GM23338 (cell line): ENCODE data around the gene DTNBP1. TPM values are rescaled to one million over a fixed set of nuclear protein-coding genes. Genes with fewer than 3 reads are reported as not detected.

Experiments used
- ATAC-seq: fragments of 200-7000 bp; cut with Tn5 transposase; 3 replicates; pipeline ENCODE4 v1.9.1; 2020
- DNase-seq: peaks from one replicate; pipeline ENCODE4 v3.0.0-alpha.2; 2015; ENCODE audit warnings: low spot score
- H2AFZ ChIP-seq: fragments of 200-600 bp; sonication (generic); 2 replicates; pipeline ENCODE4 v1.8.0; 2016; ENCODE audit warnings: antibody characterized with exemption, mild to moderate bottlenecking, moderate library complexity
- H3F3A ChIP-seq: fragments of 200-600 bp; sonication (generic); replicated peaks from 2 replicates; pipeline ENCODE4 v1.8.0; 2017; ENCODE audit warnings: antibody characterized with exemption, mixed run types, low read depth
- H3K27ac ChIP-seq: fragments of 200-600 bp; sonication (generic); 2 replicates; pipeline ENCODE4 v1.6.1; 2016; ENCODE audit warnings: low read depth
- H3K27me3 ChIP-seq: fragments of 200-600 bp; sonication (generic); 2 replicates; pipeline ENCODE4 v1.8.0; 2016; ENCODE audit warnings: mild to moderate bottlenecking, mixed run types, moderate library complexity; ENCODE audit not compliant: insufficient read depth
- H3K36me3 ChIP-seq: fragments of 200-600 bp; sonication (generic); 2 replicates; pipeline ENCODE4 v1.8.0; 2016; ENCODE audit warnings: mild to moderate bottlenecking; ENCODE audit not compliant: insufficient read depth
- H3K4me1 ChIP-seq: fragments of 200-600 bp; sonication (generic); 2 replicates; pipeline ENCODE4 v1.8.0; 2016; ENCODE audit warnings: mild to moderate bottlenecking, moderate library complexity; ENCODE audit not compliant: insufficient read depth
- H3K4me2 ChIP-seq: fragments of 200-600 bp; sonication (generic); 2 replicates; pipeline ENCODE4 v1.7.1; 2017; ENCODE audit warnings: mixed run types
- H3K4me3 ChIP-seq: fragments of 200-600 bp; sonication (generic); 2 replicates; pipeline ENCODE4 v1.6.1; 2016; ENCODE audit warnings: mixed run types
- H3K79me2 ChIP-seq: fragments of 200-600 bp; sonication (generic); replicated peaks from 2 replicates; pipeline ENCODE4 v1.8.0; 2017; ENCODE audit warnings: mild to moderate bottlenecking; ENCODE audit not compliant: insufficient read depth
- H3K9me2 ChIP-seq: fragments of 200-600 bp; sonication (generic); 2 replicates; pipeline ENCODE4 v1.8.0; 2017; ENCODE audit not compliant: insufficient read depth
- H4K20me1 ChIP-seq: fragments of 200-600 bp; sonication (generic); replicated peaks from 2 replicates; pipeline ENCODE4 v1.8.0; 2017; ENCODE audit warnings: mild to moderate bottlenecking; ENCODE audit not compliant: insufficient read depth
- H3K27ac Mint-ChIP-seq: 2 replicates; pipeline ENCODE4 v1.8.0; 2020; ENCODE audit warnings: inconsistent platforms, mild to moderate bottlenecking, moderate library complexity, mixed read lengths
- H3K27me3 Mint-ChIP-seq: 3 replicates; pipeline ENCODE4 v1.8.0; 2022; ENCODE audit warnings: low read depth, mild to moderate bottlenecking, moderate library complexity, mixed read lengths, inconsistent platforms; ENCODE audit not compliant: insufficient read depth, poor library complexity
- H3K36me3 Mint-ChIP-seq: 3 replicates; pipeline ENCODE4 v1.8.0; 2021; ENCODE audit warnings: low read depth, mild to moderate bottlenecking, inconsistent platforms, moderate library complexity, mixed read lengths
- H3K4me1 Mint-ChIP-seq: 3 replicates; pipeline ENCODE4 v1.8.0; 2020; ENCODE audit warnings: mild to moderate bottlenecking, inconsistent platforms, mixed read lengths
- H3K4me3 Mint-ChIP-seq: 3 replicates; pipeline ENCODE4 v1.8.0; 2021; ENCODE audit warnings: moderate library complexity, mild to moderate bottlenecking, inconsistent platforms, mixed read lengths
- H3K9me3 Mint-ChIP-seq: 3 replicates; pipeline ENCODE4 v1.8.0; 2020; ENCODE audit warnings: moderate library complexity, mild to moderate bottlenecking, inconsistent platforms, mixed read lengths
- CREB1 ChIP-seq: fragments of 250-450 bp; sonication (Bioruptor Pico); IDR thresholded peaks from 2 replicates; pipeline ENCODE4 v1.5.0; 2020; ENCODE audit warnings: low read depth, mild to moderate bottlenecking, moderate library complexity
- JUNB ChIP-seq: IDR thresholded peaks from one replicate; pipeline ENCODE4 v1.6.1; 2016; ENCODE audit warnings: antibody characterized with exemption; ENCODE audit not compliant: unreplicated experiment
- POLR2AphosphoS5 ChIP-seq: IDR thresholded peaks from 2 replicates; pipeline ENCODE4 v1.6.1; 2016; ENCODE audit warnings: antibody characterized with exemption, low read depth
- STAT1 ChIP-seq: IDR thresholded peaks from one replicate; pipeline ENCODE4 v1.6.1; 2016; ENCODE audit warnings: antibody characterized with exemption; ENCODE audit not compliant: unreplicated experiment
- ZNF114 ChIP-seq: fragments of 250-450 bp; sonication (Bioruptor Pico); IDR thresholded peaks from 2 replicates; pipeline ENCODE4 v1.5.0; 2020; ENCODE audit warnings: mild to moderate bottlenecking, moderate library complexity
- ZNF331 ChIP-seq: fragments of 250-450 bp; sonication (Bioruptor Pico); IDR thresholded peaks from 2 replicates; pipeline ENCODE4 v1.5.0; 2020; ENCODE audit warnings: low read depth, mild to moderate bottlenecking, moderate library complexity
- polyA plus RNA-seq: library from polyadenylated mRNA; unstranded; fragments of >200 nt; fragmentation: Nextera tagmentation; extraction: Ambion mirVana; gene quantifications from 2 replicates; pipeline ENCODE4 v1.2.1, GENCODE V29; 2016
- total RNA-seq: library from RNA; depleted of rRNA; stranded (reverse); fragments of >200 nt; shearing (Covaris generic); gene quantifications from 2 replicates; pipeline ENCODE4 v1.2.3, GENCODE V29; 2014
- TF ChIP-seq, protein P1 (sequence below): fragments of 250-450 bp; sonication (Bioruptor Pico); IDR thresholded peaks from 2 replicates; pipeline ENCODE4 v1.5.0; 2020; ENCODE audit warnings: mild to moderate bottlenecking, moderate library complexity
- TF ChIP-seq, protein P2 (sequence below): IDR thresholded peaks from one replicate; pipeline ENCODE4 v1.6.1; 2018; ENCODE audit warnings: antibody characterized with exemption; ENCODE audit not compliant: unreplicated experiment

The DTNBP1 gene
- total and polyA plus RNA-seq, 2 experiments from 2014 or later = 12.1 to 20.1 TPM

DNA sequence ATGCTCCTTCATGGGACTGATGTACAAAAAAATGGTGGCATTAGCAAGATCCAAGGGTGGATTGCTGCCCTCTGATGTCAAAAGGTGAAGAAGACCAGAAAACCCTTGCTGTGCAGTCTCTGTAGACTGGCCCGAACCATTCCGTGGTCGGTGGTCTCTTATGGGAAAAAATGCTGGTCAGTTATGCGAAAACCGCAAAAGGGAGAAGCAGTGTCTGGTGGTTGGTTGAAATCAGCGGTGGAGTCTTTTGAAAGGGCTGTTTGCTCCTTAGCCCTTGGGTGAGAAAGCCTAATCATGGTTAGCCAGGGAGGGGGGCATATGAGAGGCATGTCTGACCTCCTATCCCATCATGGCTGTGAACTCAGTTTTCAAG, 108.1 kb downstream of the DTNBP1 start:
- H3K36me3 ChIP-seq = no peaks in the 10 kb centered on the region
- H3K36me3 Mint-ChIP-seq = no peaks in the 10 kb centered on the region
- no peak for TF ChIP-seq STAT1
- TF ChIP-seq, protein P1, sequence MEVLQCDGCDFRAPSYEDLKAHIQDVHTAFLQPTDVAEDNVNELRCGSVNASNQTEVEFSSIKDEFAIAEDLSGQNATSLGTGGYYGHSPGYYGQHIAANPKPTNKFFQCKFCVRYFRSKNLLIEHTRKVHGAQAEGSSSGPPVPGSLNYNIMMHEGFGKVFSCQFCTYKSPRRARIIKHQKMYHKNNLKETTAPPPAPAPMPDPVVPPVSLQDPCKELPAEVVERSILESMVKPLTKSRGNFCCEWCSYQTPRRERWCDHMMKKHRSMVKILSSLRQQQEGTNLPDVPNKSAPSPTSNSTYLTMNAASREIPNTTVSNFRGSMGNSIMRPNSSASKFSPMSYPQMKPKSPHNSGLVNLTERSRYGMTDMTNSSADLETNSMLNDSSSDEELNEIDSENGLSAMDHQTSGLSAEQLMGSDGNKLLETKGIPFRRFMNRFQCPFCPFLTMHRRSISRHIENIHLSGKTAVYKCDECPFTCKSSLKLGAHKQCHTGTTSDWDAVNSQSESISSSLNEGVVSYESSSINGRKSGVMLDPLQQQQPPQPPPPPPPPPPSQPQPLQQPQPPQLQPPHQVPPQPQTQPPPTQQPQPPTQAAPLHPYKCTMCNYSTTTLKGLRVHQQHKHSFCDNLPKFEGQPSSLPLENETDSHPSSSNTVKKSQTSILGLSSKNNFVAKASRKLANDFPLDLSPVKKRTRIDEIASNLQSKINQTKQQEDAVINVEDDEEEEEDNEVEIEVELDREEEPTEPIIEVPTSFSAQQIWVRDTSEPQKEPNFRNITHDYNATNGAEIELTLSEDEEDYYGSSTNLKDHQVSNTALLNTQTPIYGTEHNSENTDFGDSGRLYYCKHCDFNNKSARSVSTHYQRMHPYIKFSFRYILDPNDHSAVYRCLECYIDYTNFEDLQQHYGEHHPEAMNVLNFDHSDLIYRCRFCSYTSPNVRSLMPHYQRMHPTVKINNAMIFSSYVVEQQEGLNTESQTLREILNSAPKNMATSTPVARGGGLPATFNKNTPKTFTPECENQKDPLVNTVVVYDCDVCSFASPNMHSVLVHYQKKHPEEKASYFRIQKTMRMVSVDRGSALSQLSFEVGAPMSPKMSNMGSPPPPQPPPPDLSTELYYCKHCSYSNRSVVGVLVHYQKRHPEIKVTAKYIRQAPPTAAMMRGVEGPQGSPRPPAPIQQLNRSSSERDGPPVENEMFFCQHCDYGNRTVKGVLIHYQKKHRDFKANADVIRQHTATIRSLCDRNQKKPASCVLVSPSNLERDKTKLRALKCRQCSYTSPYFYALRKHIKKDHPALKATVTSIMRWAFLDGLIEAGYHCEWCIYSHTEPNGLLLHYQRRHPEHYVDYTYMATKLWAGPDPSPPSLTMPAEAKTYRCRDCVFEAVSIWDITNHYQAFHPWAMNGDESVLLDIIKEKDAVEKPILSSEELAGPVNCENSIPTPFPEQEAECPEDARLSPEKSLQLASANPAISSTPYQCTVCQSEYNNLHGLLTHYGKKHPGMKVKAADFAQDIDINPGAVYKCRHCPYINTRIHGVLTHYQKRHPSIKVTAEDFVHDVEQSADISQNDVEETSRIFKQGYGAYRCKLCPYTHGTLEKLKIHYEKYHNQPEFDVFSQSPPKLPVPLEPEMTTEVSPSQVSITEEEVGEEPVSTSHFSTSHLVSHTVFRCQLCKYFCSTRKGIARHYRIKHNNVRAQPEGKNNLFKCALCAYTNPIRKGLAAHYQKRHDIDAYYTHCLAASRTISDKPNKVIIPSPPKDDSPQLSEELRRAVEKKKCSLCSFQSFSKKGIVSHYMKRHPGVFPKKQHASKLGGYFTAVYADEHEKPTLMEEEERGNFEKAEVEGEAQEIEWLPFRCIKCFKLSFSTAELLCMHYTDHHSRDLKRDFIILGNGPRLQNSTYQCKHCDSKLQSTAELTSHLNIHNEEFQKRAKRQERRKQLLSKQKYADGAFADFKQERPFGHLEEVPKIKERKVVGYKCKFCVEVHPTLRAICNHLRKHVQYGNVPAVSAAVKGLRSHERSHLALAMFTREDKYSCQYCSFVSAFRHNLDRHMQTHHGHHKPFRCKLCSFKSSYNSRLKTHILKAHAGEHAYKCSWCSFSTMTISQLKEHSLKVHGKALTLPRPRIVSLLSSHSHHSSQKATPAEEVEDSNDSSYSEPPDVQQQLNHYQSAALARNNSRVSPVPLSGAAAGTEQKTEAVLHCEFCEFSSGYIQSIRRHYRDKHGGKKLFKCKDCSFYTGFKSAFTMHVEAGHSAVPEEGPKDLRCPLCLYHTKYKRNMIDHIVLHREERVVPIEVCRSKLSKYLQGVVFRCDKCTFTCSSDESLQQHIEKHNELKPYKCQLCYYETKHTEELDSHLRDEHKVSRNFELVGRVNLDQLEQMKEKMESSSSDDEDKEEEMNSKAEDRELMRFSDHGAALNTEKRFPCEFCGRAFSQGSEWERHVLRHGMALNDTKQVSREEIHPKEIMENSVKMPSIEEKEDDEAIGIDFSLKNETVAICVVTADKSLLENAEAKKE = no peak
- TF ChIP-seq POLR2AphosphoS5 = no peak
- TF ChIP-seq ZNF114 (CRISPR knock-in tag) = no peak
- TF ChIP-seq CREB1 (CRISPR knock-in tag) = no peak
- TF ChIP-seq ZNF331 (CRISPR knock-in tag) = no peak
- TF ChIP-seq JUNB = no peak
- TF ChIP-seq, protein P2, sequence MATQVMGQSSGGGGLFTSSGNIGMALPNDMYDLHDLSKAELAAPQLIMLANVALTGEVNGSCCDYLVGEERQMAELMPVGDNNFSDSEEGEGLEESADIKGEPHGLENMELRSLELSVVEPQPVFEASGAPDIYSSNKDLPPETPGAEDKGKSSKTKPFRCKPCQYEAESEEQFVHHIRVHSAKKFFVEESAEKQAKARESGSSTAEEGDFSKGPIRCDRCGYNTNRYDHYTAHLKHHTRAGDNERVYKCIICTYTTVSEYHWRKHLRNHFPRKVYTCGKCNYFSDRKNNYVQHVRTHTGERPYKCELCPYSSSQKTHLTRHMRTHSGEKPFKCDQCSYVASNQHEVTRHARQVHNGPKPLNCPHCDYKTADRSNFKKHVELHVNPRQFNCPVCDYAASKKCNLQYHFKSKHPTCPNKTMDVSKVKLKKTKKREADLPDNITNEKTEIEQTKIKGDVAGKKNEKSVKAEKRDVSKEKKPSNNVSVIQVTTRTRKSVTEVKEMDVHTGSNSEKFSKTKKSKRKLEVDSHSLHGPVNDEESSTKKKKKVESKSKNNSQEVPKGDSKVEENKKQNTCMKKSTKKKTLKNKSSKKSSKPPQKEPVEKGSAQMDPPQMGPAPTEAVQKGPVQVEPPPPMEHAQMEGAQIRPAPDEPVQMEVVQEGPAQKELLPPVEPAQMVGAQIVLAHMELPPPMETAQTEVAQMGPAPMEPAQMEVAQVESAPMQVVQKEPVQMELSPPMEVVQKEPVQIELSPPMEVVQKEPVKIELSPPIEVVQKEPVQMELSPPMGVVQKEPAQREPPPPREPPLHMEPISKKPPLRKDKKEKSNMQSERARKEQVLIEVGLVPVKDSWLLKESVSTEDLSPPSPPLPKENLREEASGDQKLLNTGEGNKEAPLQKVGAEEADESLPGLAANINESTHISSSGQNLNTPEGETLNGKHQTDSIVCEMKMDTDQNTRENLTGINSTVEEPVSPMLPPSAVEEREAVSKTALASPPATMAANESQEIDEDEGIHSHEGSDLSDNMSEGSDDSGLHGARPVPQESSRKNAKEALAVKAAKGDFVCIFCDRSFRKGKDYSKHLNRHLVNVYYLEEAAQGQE = no peak
- H3K27ac Mint-ChIP-seq = no peak overlapping the region
- H3K27ac ChIP-seq = no peak overlapping the region
- H3K4me3 ChIP-seq = no peak overlapping the region
- H3K79me2 ChIP-seq = no peaks in the 10 kb centered on the region
- H2AFZ ChIP-seq = no peak overlapping the region
- ATAC-seq (no peak), DNase-seq (no peak)
- H3K27me3 Mint-ChIP-seq = peaks cover 6% of the 10 kb centered on the region
- no peaks in the 10 kb centered on the region for H4K20me1 ChIP-seq
- no peaks in the 10 kb centered on the region for H3F3A ChIP-seq
- peaks cover 56% of the 10 kb centered on the region for H3K4me1 ChIP-seq
- peaks cover 52% of the 10 kb centered on the region for H3K4me1 Mint-ChIP-seq
- H3K9me2 ChIP-seq = peaks cover 3% of the 10 kb centered on the region; the same call in 1 of the 2 replicates
- no peak overlapping the region for H3K4me3 Mint-ChIP-seq
- H3K9me3 Mint-ChIP-seq = no peaks in the 10 kb centered on the region; the same call in 2 of the 3 replicates
- H3K4me2 ChIP-seq = peak overlapping the region; percentile 36; the same call in 1 of the 2 replicates
- no peaks in the 10 kb centered on the region for H3K27me3 ChIP-seq
